GM10847 (cell line): ENCODE measurements around the gene ARF6.

ENCODE experiments used
- POLR2A ChIP-seq: IDR thresholded peaks from 2 replicates; pipeline ENCODE4 v1.6.1; 2011; ENCODE audit not compliant: insufficient read length; ENCODE audit errors: extremely low read depth

Gene ARF6

GRCh38 chr14:49892636-49893308, at the start of gene ARF6:
Gene ARF6, plus strand, starts transcription at chr14:49893082. Its CDS starts 655 bp downstream, at chr14:49893737.
- peak; percentile 91 for TF ChIP-seq POLR2A

DNA sequence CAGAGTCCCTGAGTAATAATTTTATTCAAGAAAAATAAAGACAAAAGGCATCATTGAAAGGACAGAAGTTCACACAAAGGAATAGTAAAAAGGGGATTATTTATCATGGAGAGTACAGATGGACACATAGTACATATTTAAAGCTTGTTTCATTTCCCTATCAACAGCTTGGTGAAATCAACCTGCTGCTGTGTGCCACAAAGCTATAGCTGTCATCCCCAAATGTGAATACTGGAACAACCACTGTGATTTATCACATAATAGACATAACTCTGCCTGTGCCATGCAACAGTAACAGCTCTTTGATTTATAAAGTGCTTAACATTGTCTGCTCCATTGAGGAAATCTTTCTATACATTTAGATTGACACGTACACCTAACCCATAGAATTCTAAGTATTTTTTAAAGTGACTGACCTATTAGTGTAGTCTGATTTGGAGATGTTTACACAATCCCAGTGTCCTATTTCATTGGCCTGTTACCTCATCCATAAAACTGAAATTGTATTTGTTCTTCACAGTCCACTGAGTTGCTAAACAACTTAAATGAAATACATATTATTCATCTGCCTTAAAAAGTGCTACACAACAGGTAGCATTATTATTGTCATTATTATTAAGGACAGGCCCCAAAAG, 43.6 kb upstream of the ARF6 start:
- TF ChIP-seq POLR2A = no peak

DNA sequence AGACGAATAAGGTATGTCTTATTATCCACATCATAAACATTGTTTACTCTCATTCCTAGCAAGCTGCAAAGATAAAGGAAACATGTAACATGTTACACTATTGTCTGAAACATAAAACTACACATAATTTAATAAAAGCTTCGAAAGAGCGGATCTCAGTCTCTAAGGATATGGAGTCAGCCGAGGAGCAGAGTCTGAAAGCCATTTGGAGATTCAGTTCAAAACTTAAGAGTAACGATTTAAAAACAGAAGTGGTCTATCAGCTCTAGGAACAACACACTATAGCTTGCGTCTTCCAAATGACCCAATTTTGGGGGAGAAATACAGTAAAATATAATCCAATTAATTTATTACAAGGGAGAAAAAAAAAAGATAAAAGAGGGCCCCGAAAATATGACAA, 41.1 kb upstream of the ARF6 start:
- TF ChIP-seq POLR2A = no peak

DNA sequence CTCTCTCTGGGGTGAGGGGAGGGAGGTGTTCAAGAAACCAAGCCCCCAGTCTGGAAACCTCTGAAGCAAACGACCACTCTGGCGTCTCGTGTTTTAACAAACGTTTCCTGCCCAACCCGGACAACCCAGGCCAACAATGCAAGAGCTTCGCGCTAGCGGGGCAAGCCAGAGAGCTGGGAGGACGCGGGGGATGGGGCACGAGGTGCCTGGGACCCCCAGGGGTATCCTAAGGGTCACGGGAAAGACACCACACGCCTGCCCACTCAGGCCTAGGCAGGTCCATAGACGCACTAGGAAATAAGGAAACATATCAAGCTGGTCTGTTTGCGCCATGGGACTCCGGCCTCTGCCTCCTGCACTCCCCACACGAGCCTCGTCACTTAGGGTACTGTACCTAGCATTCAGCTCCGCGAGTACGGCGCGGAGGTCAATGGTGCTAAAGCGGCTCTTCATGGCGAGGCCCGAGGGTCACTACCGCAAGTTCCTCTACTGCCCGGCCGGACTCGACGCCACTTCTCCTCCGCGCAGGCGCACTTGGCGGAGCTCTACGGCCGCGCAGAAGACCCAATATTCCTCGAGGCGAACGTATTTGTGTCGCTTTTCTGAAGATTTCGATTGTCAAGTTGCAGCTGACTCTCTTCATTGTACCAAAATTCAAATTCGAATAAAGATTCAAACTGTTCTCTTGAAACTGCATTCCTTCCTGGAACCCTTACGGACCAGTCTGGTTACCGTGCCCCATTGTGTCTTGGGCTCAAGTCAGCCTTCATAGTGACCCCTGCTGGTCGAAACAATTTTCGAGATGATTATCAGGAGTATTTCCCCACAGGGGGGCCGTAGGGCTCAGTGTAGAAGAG, 40.4 kb upstream of the ARF6 start, which contains the start of gene NEMF:
NEMF (minus strand) TSS at position 488 of the 857 bp plus-strand sequence; CDS start at position 453, 35 bp downstream.
- peak; percentile 74 for TF ChIP-seq POLR2A

- no peak for TF ChIP-seq POLR2A
Measured at GRCh38 chr14:49853158-49853477, 39.8 kb upstream of the ARF6 start.

- no peak for TF ChIP-seq POLR2A
Measured at GRCh38 chr14:49853572-49854375, 39.1 kb upstream of the ARF6 start.

- no peak for TF ChIP-seq POLR2A
Measured at GRCh38 chr14:49857427-49858003, 35.4 kb upstream of the ARF6 start.

- TF ChIP-seq POLR2A = no peak
Measured at GRCh38 chr14:49858383-49858782, 34.5 kb upstream of the ARF6 start.

- TF ChIP-seq POLR2A = no peak
Measured at GRCh38 chr14:49860988-49861698, 31.7 kb upstream of the ARF6 start.

DNA sequence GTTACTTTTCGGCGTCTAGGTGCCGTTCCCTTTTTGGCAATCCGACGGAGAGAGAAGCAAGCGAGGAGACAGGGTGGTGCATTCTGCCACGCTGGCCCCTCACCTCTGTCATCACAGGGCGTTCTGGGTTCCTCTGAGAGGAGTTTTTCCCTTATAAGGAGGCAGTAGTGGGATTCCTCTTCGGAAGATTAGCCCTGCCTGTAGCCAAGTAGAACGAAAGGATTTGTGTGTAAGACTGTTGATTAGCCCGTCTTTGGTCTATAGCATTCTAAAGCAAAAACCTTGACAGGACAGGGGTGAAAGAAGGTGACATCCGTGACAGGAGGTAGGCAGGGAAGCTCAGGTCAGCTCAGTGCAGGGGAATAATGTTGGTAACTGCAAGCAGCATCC, 31.2 kb upstream of the ARF6 start:
- TF ChIP-seq POLR2A = no peak

DNA sequence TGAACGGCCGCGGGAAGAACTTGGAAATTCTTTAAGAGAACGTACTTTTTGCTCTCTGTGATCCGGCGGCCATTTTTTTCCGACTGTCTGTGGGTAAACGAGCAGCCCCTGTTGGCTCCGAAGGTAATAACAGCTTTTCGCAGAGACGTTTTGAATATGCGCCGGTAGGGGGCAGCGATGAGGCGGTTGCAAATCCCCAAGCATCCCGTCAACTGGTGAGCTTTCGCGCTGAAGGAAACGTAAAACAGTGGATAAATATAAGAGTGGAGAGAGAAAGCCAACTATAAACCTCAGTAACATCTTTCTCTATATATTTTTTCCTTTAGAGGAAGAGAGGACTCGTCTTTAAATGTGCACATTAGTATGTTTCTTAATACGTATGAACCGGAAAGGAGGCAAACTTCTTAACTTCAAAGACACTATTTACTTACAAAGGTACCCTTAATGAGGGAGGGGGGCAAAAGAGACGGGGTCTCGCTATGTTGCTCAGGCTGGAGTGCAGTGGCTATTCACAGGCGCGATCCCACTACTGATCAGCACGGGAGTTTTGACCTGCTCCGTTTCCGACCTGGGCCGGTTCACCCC, 30.7 kb upstream of the ARF6 start:
- TF ChIP-seq POLR2A = no peak

- TF ChIP-seq POLR2A = no peak
Measured at GRCh38 chr14:49863487-49864281, 29.2 kb upstream of the ARF6 start.

- no peak for TF ChIP-seq POLR2A
Measured at GRCh38 chr14:49865431-49865859, 27.4 kb upstream of the ARF6 start.
